ENCODE measurements around the gene PRL.

PRL gene

DNA sequence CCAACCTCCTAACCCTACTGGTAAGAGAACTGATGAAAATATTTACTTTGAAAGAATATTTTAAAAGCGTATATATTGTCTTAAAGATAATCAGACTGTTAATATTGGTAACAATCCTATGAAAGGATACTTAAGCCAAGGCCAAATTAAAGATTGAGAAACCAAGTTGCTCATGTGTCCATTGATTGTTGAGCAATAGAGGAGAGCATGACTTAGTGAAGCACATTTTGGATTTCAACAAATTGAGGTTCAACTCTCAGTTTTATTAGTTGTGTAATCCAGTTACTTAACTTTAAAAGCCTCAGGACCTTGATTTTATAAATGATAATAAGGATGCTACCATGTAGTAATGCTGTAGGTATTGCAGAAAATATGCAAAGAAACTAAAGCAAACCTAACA, 56.8 kb downstream of the PRL start:
- no peak for DNase-seq (ENCODE audit: low read depth)
- H3K4me3 ChIP-seq (ENCODE audit: low read depth, low read length), result no peak overlapping the region
- TF ChIP-seq, protein P1, sequence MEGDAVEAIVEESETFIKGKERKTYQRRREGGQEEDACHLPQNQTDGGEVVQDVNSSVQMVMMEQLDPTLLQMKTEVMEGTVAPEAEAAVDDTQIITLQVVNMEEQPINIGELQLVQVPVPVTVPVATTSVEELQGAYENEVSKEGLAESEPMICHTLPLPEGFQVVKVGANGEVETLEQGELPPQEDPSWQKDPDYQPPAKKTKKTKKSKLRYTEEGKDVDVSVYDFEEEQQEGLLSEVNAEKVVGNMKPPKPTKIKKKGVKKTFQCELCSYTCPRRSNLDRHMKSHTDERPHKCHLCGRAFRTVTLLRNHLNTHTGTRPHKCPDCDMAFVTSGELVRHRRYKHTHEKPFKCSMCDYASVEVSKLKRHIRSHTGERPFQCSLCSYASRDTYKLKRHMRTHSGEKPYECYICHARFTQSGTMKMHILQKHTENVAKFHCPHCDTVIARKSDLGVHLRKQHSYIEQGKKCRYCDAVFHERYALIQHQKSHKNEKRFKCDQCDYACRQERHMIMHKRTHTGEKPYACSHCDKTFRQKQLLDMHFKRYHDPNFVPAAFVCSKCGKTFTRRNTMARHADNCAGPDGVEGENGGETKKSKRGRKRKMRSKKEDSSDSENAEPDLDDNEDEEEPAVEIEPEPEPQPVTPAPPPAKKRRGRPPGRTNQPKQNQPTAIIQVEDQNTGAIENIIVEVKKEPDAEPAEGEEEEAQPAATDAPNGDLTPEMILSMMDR (IDR thresholded peaks at IDR 0.05; ENCODE audit: insufficient read depth, low read depth, low read length, missing control alignments), result no peak

DNA sequence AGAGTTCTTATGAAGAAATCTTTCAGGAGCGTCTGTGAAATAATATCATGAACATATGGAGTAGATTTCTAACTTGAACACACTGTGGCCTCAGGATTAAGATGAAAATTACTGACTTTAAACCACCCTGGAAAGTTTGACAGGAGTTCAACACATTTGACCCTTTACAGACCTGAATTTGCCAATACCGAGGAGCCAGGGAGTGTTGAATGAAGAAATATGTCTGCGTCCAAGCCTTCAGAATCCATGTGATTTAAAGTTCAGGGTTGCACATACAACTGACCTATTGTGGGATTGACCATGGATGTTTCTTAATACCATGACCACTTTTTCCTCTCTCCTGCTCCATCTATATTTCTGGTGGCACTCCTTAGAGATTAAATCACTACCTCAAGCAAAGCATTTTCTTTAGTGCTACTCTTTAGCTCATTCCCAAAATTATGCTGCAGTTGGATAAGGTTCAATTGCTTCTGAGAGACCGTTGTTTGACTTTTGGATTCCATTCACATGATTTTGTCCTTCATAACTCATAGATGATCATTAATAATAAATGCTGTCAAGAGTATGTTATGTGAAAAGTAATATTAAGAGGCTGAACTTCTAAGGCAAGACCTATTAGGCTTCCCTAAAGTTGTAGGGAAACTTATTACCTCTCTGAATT, 57.4 kb downstream of the PRL start:
- H3K4me3 ChIP-seq (ENCODE audit: low read depth, low read length), result no peak overlapping the region
- DNase-seq (ENCODE audit: low read depth), result no peak
- TF ChIP-seq, protein P1 (IDR thresholded peaks at IDR 0.05; ENCODE audit: insufficient read depth, low read depth, low read length, missing control alignments), result no peak

DNA sequence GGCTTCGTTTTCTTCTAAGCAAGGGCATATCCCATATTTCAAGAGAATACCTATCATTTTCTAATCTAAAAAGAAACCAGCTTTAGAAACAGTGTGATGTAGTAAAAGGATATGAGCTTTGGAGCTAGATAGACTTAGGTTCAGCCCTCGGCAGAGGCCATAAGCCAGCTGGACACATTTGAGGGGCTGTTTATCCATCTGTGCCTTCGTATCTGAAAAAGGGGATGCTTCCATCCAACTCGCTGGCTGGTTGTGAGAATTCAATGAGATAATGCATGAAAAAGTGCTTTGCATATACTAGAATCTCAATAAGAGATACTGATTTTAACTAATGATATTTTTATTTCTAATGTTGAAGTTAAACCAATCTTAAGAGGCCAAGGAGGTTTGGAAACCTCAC, 58.0 kb downstream of the PRL start:
- no peak for DNase-seq (ENCODE audit: low read depth)
- no peak overlapping the region for H3K4me3 ChIP-seq (ENCODE audit: low read depth, low read length)
- TF ChIP-seq, protein P1 (IDR thresholded peaks at IDR 0.05; ENCODE audit: insufficient read depth, low read depth, low read length, missing control alignments), result no peak

DNA sequence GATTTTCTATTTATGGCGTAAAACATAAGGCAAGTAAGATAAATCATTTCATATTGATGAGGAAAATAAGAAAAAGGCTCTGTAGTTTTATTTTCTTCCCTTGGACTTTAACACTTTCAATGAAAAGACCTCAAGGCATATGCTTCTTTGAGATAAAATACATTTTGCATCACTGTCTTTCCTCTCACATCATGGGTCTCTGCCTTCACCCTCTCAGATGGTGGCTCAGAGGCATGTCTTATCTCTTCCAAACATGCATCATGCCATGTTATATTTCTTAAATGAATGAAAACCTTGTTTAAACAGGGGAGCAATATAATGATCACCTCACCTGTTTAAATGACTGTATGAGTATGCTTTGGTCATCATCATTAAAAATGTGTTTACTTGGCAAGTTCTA, 59.3 kb downstream of the PRL start:
- no peak overlapping the region for H3K4me3 ChIP-seq (ENCODE audit: low read depth, low read length)
- TF ChIP-seq, protein P1 (IDR thresholded peaks at IDR 0.05; ENCODE audit: insufficient read depth, low read depth, low read length, missing control alignments), result no peak
- no peak for DNase-seq (ENCODE audit: low read depth)

Data from GM12865 (cell line).